ENCODE measurements around the gene NHSL2.
A peak's percentile ranks its signal among the peaks of the same experiment; 100 is the strongest.

Gene NHSL2

DNA sequence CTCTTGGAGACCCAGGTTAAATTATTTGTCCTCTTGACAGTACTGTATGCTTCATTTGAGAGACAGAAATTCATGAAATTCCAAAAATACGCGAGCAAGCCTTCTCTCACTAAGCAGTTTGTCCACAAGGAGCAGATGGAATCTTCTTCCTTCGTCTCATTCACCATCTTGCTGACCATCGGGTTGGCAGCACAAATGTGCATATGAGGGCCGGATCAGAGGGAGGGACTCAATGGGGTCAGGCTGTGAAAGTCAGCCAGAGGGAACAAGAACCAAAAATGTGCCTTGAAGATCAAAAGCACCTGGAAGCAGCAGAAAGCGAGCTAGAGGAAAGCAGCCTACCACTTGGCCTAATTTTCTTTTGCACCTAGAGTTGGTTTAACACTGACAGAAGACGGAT lies 16.4 kb downstream of the NHSL2 start:
- Histone ChIP-seq H3K4me1 (ENCODE audit: control insufficient read depth, low read depth, low read length) (no peaks in the 10 kb centered on the region), H3K9ac (ENCODE audit: low read length) (no peak overlapping the region), H3K27ac (ENCODE audit: low read length) (no peak overlapping the region), H3K36me3 (ENCODE audit: control insufficient read depth, low read depth, low read length) (no peaks in the 10 kb centered on the region), H3K27me3 (ENCODE audit: control insufficient read depth, insufficient read depth, low read length) (no peaks in the 10 kb centered on the region), H3K4me3 (ENCODE audit: low read length) (no peak overlapping the region), H3K9me3 (ENCODE audit: control insufficient read depth, low read depth, low read length) (no peaks in the 10 kb centered on the region)

DNA sequence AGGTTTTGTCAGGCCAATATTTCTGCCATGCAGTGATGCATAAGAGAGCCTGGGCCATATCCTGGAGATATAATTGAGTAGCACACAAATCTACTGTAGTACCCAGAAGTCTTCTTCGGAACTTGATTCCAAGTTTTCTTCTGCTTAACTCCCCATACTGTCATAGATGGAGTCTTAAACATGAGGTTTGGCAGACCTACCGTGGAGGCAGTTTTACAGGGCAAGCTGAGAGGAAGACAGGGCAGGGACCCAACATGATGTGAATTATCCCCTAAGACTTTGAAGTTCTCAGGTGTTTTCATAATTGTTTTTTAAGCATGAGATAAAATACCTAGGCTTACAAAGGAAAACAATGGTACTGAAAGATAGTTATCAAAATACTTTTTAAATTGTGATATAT lies 18.2 kb downstream of the NHSL2 start:
- Histone ChIP-seq H3K4me1 (ENCODE audit: control insufficient read depth, low read depth, low read length) (no peaks in the 10 kb centered on the region), H3K27ac (ENCODE audit: low read length) (no peak overlapping the region), H3K4me3 (ENCODE audit: low read length) (no peak overlapping the region), H3K36me3 (ENCODE audit: control insufficient read depth, low read depth, low read length) (no peaks in the 10 kb centered on the region), H3K27me3 (ENCODE audit: control insufficient read depth, insufficient read depth, low read length) (no peaks in the 10 kb centered on the region), H3K9me3 (ENCODE audit: control insufficient read depth, low read depth, low read length) (no peaks in the 10 kb centered on the region), H3K9ac (ENCODE audit: low read length) (no peak overlapping the region)

DNA sequence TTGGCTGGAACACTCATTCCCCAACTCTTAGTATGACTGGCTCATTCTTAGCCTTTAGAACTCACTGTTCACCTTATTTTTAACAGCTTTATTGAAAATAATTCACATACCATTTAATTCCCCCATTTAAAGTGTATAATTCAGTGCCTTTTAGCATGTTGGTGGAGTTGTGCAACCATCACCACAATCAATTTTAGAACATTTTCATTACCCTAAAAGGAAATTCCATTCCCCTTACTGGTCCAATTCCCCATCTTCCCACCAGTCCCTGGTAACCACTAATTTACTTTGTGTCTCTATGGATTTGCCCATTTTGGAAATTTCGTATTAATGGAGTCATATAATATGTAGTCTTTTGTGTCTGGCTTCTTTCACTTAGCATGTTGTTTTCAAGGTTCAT lies 19.7 kb downstream of the NHSL2 start:
- Histone ChIP-seq H3K9me3 (ENCODE audit: control insufficient read depth, low read depth, low read length) (no peaks in the 10 kb centered on the region), H3K9ac (ENCODE audit: low read length) (no peak overlapping the region), H3K4me3 (ENCODE audit: low read length) (no peak overlapping the region), H3K36me3 (ENCODE audit: control insufficient read depth, low read depth, low read length) (no peaks in the 10 kb centered on the region), H3K4me1 (ENCODE audit: control insufficient read depth, low read depth, low read length) (peaks cover 7% of the 10 kb centered on the region), H3K27ac (ENCODE audit: low read length) (no peak overlapping the region), H3K27me3 (ENCODE audit: control insufficient read depth, insufficient read depth, low read length) (no peaks in the 10 kb centered on the region)

DNA sequence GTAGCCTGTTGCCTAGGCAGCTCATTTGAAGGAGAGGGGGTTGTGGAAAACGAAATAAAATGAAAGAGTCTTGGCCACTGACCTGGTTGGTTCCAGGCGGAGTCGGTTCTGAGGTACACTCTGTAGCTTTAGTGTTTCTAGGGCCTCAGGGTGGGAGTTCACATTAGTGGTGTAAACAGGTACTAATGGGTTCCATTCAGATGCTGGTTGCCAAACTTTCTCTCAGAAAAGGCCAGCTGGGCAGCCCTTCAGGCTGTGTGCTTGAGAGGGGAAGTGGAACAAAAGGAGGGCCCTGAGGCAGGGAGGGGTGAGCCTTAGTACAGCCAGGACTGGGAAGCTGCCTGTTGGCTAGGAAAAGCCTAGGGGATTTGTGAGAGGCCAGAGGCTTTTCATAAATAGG lies 24.8 kb downstream of the NHSL2 start:
- H3K36me3 ChIP-seq (ENCODE audit: control insufficient read depth, low read depth, low read length) = no peaks in the 10 kb centered on the region
- H3K4me1 ChIP-seq (ENCODE audit: control insufficient read depth, low read depth, low read length) = peaks cover 18% of the 10 kb centered on the region
- peak overlapping the region; percentile 27 for H3K27ac ChIP-seq (ENCODE audit: low read length)
- H3K4me3 ChIP-seq (ENCODE audit: low read length) = no peak overlapping the region
- H3K27me3 ChIP-seq (ENCODE audit: control insufficient read depth, insufficient read depth, low read length) = no peaks in the 10 kb centered on the region
- no peak overlapping the region for H3K9ac ChIP-seq (ENCODE audit: low read length)
- H3K9me3 ChIP-seq (ENCODE audit: control insufficient read depth, low read depth, low read length) = no peaks in the 10 kb centered on the region

DNA sequence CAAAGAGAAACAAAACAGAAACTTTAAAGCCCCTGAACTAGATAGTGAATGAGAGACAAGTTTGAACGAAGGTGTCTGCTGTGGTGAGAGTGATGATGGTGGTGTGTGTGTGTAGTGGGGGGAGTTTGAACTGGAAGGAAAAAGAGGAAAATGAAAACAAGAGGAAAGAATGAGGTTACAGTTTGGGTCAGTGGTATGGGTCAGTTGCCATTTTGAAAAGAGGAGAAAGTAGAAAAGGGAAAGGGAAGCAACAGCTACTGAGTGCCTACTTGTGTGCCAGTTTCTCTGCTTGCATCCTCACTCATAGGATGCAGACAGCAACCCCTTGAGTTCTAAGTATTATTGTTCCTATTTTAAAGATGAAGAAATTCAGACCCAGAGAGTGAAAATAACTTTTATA lies 26.0 kb downstream of the NHSL2 start:
- Histone ChIP-seq H3K27me3 (ENCODE audit: control insufficient read depth, insufficient read depth, low read length) (no peaks in the 10 kb centered on the region), H3K4me1 (ENCODE audit: control insufficient read depth, low read depth, low read length) (peaks cover 18% of the 10 kb centered on the region), H3K27ac (ENCODE audit: low read length) (no peak overlapping the region), H3K9ac (ENCODE audit: low read length) (no peak overlapping the region), H3K36me3 (ENCODE audit: control insufficient read depth, low read depth, low read length) (no peaks in the 10 kb centered on the region), H3K9me3 (ENCODE audit: control insufficient read depth, low read depth, low read length) (no peaks in the 10 kb centered on the region), H3K4me3 (ENCODE audit: low read length) (no peak overlapping the region)

DNA sequence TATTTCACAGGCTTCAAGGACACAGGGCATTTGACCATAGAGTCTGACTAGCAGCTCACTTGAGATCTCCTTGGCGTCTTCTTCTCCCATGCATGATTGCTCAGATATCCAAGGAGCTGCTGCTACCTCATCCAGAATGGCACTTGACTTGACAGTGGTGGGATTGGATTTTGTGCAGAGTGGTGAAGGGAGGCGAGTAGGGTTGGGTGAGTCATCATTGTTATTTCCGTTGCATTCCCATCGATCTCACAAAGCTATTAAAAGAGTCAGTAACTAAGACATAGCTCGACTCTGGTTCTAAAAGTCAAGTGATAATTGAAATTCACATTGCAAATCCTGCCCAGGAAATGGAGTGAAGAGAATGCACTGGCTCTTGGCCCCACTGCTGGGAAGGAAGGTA lies 27.7 kb downstream of the NHSL2 start:
- Histone ChIP-seq H3K9ac (ENCODE audit: low read length) (no peak overlapping the region), H3K4me1 (ENCODE audit: control insufficient read depth, low read depth, low read length) (peaks cover 18% of the 10 kb centered on the region), H3K27ac (ENCODE audit: low read length) (no peak overlapping the region), H3K9me3 (ENCODE audit: control insufficient read depth, low read depth, low read length) (peaks cover 3% of the 10 kb centered on the region), H3K27me3 (ENCODE audit: control insufficient read depth, insufficient read depth, low read length) (no peaks in the 10 kb centered on the region), H3K4me3 (ENCODE audit: low read length) (no peak overlapping the region), H3K36me3 (ENCODE audit: control insufficient read depth, low read depth, low read length) (no peaks in the 10 kb centered on the region)

DNA sequence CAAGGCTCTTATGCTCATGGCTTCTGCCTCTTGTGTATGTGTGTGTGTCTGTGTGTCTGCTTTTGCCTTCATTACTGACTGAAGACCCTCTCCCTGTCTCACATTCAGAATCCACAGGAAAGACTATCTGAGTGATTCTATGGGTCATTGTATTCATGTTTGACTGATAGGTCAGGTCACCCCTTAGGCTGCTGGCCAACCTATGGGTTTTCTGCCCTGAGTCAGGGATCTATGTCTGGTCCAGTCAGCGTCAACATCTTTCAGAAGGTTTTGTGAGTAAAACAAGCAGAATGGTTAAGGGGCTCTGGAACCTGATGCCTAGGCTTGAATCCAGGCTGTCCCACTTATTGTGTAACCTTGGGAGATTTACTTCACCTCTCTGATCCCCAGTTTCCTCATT lies 30.5 kb downstream of the NHSL2 start:
- Histone ChIP-seq H3K4me1 (ENCODE audit: control insufficient read depth, low read depth, low read length) (peaks cover 4% of the 10 kb centered on the region), H3K27me3 (ENCODE audit: control insufficient read depth, insufficient read depth, low read length) (no peaks in the 10 kb centered on the region), H3K9me3 (ENCODE audit: control insufficient read depth, low read depth, low read length) (peaks cover 7% of the 10 kb centered on the region), H3K9ac (ENCODE audit: low read length) (no peak overlapping the region), H3K36me3 (ENCODE audit: control insufficient read depth, low read depth, low read length) (no peaks in the 10 kb centered on the region), H3K27ac (ENCODE audit: low read length) (no peak overlapping the region), H3K4me3 (ENCODE audit: low read length) (no peak overlapping the region)

DNA sequence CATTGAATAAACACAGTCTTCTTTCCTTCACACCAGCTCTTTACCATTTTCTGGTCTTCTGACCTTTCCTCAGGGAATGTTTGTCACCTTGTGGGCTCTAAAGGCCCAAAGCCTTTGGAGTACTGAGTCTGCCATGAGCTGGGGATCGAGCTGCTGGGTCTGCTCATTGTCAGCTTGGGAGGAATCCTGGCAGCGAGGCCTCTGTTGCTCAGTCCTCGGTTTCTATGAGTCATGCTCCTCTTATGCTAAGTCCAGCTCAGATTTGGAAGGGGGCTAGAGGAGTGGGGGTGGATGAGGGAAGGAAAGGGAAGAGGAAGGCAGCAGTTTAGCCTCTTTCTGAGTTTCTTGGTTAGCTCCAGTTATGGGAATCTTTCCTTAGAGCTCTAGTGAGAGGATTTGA lies 31.1 kb downstream of the NHSL2 start:
- no peak overlapping the region for H3K9ac ChIP-seq (ENCODE audit: low read length)
- H3K36me3 ChIP-seq (ENCODE audit: control insufficient read depth, low read depth, low read length) = no peaks in the 10 kb centered on the region
- H3K9me3 ChIP-seq (ENCODE audit: control insufficient read depth, low read depth, low read length) = peaks cover 7% of the 10 kb centered on the region
- H3K27ac ChIP-seq (ENCODE audit: low read length) = no peak overlapping the region
- H3K27me3 ChIP-seq (ENCODE audit: control insufficient read depth, insufficient read depth, low read length) = no peaks in the 10 kb centered on the region
- no peak overlapping the region for H3K4me3 ChIP-seq (ENCODE audit: low read length)
- H3K4me1 ChIP-seq (ENCODE audit: control insufficient read depth, low read depth, low read length) = no peaks in the 10 kb centered on the region

DNA sequence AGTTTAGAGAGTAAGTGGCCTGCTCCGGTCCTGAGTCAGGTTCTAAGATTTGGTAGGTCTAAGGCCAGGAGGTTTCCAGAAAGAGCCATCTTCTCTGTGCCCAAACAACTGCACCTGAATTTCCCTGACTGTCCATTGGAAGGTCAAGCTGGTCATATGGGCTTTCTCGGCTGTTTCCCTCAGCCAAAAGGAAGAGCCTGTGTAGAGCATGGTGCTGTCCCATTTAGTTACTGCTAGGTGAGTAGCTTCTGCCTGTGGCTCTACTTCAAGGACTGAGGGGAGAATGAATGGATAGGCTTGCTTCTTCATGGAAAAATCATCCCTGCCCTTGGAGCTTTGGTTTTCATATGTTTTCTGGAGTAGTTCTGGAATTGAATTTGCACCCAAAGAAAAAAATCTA lies 33.7 kb downstream of the NHSL2 start:
- no peak overlapping the region for H3K9ac ChIP-seq (ENCODE audit: low read length)
- no peak overlapping the region for H3K27ac ChIP-seq (ENCODE audit: low read length)
- H3K27me3 ChIP-seq (ENCODE audit: control insufficient read depth, insufficient read depth, low read length) = no peaks in the 10 kb centered on the region
- H3K9me3 ChIP-seq (ENCODE audit: control insufficient read depth, low read depth, low read length) = peaks cover 7% of the 10 kb centered on the region
- H3K36me3 ChIP-seq (ENCODE audit: control insufficient read depth, low read depth, low read length) = no peaks in the 10 kb centered on the region
- no peak overlapping the region for H3K4me3 ChIP-seq (ENCODE audit: low read length)
- H3K4me1 ChIP-seq (ENCODE audit: control insufficient read depth, low read depth, low read length) = no peaks in the 10 kb centered on the region

DNA sequence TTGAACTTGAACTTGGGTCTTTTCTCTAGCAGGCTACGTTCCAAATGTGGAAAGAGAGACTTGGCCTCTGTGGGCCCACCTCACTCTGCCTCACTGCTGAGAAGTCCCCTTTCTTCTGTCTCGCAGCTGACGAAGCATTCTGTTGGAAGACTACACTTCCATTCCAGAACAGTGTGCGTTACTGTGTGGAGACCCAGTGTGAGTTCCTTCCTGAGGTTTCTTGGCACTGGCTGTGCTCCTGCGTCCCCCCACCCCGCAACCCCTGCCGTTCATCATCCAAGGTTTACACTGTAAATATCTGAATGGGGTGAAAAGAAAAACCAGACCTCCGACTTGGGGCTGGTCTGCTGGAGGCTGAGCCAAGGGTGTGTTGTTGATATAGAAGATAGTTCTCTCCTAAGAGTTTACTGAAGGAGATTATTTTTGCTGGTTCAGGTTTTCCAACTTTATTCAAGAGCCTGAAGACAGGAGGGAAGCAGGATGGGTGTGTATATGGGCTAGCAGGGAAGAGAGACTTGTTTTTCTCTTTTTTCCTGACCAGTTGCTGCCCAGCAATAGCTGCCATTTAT lies 34.7 kb downstream of the NHSL2 start:
- Histone ChIP-seq H3K36me3 (ENCODE audit: control insufficient read depth, low read depth, low read length) (no peaks in the 10 kb centered on the region), H3K27me3 (ENCODE audit: control insufficient read depth, insufficient read depth, low read length) (no peaks in the 10 kb centered on the region), H3K4me3 (ENCODE audit: low read length) (no peak overlapping the region), H3K9ac (ENCODE audit: low read length) (no peak overlapping the region), H3K27ac (ENCODE audit: low read length) (no peak overlapping the region), H3K9me3 (ENCODE audit: control insufficient read depth, low read depth, low read length) (peaks cover 7% of the 10 kb centered on the region), H3K4me1 (ENCODE audit: control insufficient read depth, low read depth, low read length) (peaks cover 3% of the 10 kb centered on the region)

DNA sequence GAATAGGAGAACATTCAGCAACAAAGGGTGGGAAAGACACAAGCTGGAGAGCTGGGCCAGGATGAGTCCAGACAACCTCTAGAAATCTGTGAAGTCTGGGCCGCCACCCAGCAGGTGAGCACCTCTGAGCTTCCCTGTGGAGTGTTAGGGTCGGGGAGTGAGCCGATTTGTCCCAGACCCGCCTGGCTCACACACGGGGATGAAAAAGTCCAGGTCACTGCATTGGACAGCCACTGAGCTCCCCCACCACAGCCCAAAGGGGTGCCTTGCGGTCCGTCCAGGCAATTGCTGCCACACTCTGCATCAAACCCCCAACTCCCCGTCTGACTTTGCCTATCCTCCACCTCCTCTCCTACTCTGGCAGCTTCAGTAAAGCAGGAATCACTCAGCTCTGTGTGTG lies 38.7 kb downstream of the NHSL2 start:
- H3K36me3 ChIP-seq (ENCODE audit: control insufficient read depth, low read depth, low read length) = no peaks in the 10 kb centered on the region
- H3K9ac ChIP-seq (ENCODE audit: low read length) = no peak overlapping the region
- no peaks in the 10 kb centered on the region for H3K9me3 ChIP-seq (ENCODE audit: control insufficient read depth, low read depth, low read length)
- no peak overlapping the region for H3K4me3 ChIP-seq (ENCODE audit: low read length)
- H3K27me3 ChIP-seq (ENCODE audit: control insufficient read depth, insufficient read depth, low read length) = no peaks in the 10 kb centered on the region
- peaks cover 19% of the 10 kb centered on the region for H3K4me1 ChIP-seq (ENCODE audit: control insufficient read depth, low read depth, low read length)
- no peak overlapping the region for H3K27ac ChIP-seq (ENCODE audit: low read length)

DNA sequence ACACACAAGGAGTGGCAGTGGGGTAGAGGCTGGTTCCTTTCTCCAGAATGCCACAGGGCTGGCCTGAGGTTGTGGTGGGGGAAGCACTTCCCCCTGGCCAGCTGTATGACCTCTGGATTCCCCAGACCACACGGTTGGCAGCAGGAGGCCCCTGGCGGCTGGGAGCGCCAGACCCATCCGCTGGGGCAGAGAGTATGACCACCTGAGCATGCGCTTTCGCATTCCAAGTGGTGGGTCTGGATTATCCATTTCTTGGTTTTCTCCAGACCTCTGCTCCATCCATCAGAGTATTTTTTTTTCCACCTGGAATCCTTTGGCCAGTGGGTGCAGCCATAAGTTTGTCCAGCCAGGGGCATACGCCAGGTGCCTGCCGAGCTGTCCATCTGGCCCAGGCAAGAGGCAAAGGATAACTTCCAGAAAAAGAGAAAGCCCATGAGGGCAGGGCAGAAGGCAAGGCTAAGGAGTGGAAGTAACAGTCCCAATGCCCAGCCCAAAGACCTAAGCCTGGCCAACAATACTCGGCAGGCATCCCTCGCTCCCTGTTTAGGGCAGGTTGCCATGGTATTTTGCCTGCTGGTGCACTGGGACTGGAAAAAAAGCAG lies 39.3 kb downstream of the NHSL2 start:
- Histone ChIP-seq H3K27ac (ENCODE audit: low read length) (no peak overlapping the region), H3K9me3 (ENCODE audit: control insufficient read depth, low read depth, low read length) (no peaks in the 10 kb centered on the region), H3K4me1 (ENCODE audit: control insufficient read depth, low read depth, low read length) (peaks cover 22% of the 10 kb centered on the region), H3K27me3 (ENCODE audit: control insufficient read depth, insufficient read depth, low read length) (no peaks in the 10 kb centered on the region), H3K9ac (ENCODE audit: low read length) (no peak overlapping the region), H3K36me3 (ENCODE audit: control insufficient read depth, low read depth, low read length) (no peaks in the 10 kb centered on the region), H3K4me3 (ENCODE audit: low read length) (no peak overlapping the region)
